A172 (cell line): ENCODE measurements around the gene GOLGA2. TPM values are rescaled to one million over a fixed set of nuclear protein-coding genes. Genes with fewer than 3 reads are reported as not detected.

Experiments used
- DNase-seq: peaks from one replicate; pipeline ENCODE4 v3.0.0-alpha.2; 2015; ENCODE audit warnings: low spot score
- total RNA-seq: library from RNA; depleted of rRNA; stranded (reverse); fragments of >200 nt; shearing (Covaris generic); gene quantifications from 2 replicates; pipeline ENCODE4 v1.2.3, GENCODE V29; 2014; rRNA removed

Gene GOLGA2
- total RNA-seq, result 118 and 155 TPM in 2 replicates

GRCh38 chr9:128275198-128276007 lies at the start of gene GOLGA2:
TSS of gene GOLGA2 (minus strand) at chr9:128276007. CDS start at chr9:128275976, 31 bp downstream.
- peak; percentile 57 for DNase-seq

- DNase-seq, result no peak
Observed at GRCh38 chr9:128324401-128324800, 48.6 kb upstream of the GOLGA2 start.

- no peak for DNase-seq
Observed at GRCh38 chr9:128323791-128324190, 48.0 kb upstream of the GOLGA2 start.

- DNase-seq, result no peak
Observed at GRCh38 chr9:128323212-128323730, 47.5 kb upstream of the GOLGA2 start.

- DNase-seq, result peak; percentile 93
Observed at GRCh38 chr9:128322404-128323211, 46.8 kb upstream of the GOLGA2 start, which contains the start of the genes COQ4 and TRUB2. TSS of gene COQ4 (plus strand) at chr9:128322839. CDS start at chr9:128322859, 20 bp downstream. TSS of gene TRUB2 (minus strand) at chr9:128322447. CDS start at chr9:128322408, 39 bp downstream.

- DNase-seq, result no peak
Observed at GRCh38 chr9:128321879-128322403, 46.1 kb upstream of the GOLGA2 start.

GRCh38 chr9:128321343-128321742 lies 45.5 kb upstream of the GOLGA2 start:
- DNase-seq, result no peak

- DNase-seq, result no peak
Observed at GRCh38 chr9:128317629-128318028, 41.8 kb upstream of the GOLGA2 start.

- DNase-seq, result no peak
Observed at GRCh38 chr9:128316421-128316820, 40.6 kb upstream of the GOLGA2 start.

GRCh38 chr9:128314697-128315096 lies 38.9 kb upstream of the GOLGA2 start:
- no peak for DNase-seq

GRCh38 chr9:128310461-128310860 lies 34.7 kb upstream of the GOLGA2 start:
- DNase-seq, result no peak

GRCh38 chr9:128309551-128309950 lies 33.7 kb upstream of the GOLGA2 start:
- DNase-seq, result no peak

- no peak for DNase-seq
Observed at GRCh38 chr9:128304971-128305288, 29.1 kb upstream of the GOLGA2 start.

- DNase-seq, result peak; percentile 38
Observed at GRCh38 chr9:128304136-128304970, 28.5 kb upstream of the GOLGA2 start.

- DNase-seq, result no peak
Observed at GRCh38 chr9:128298535-128299482, 23.0 kb upstream of the GOLGA2 start.

- DNase-seq, result no peak
Observed at GRCh38 chr9:128297221-128297773, 21.5 kb upstream of the GOLGA2 start.

GRCh38 chr9:128296340-128297220 lies 20.8 kb upstream of the GOLGA2 start:
- no peak for DNase-seq

GRCh38 chr9:128294142-128294541 lies 18.3 kb upstream of the GOLGA2 start:
- no peak for DNase-seq

- DNase-seq, result no peak
Observed at GRCh38 chr9:128293091-128293490, 17.3 kb upstream of the GOLGA2 start.
